ENCODE measurements around the gene AKNAD1. TPM values are rescaled to one million over a fixed set of nuclear protein-coding genes. Genes with fewer than 3 reads are reported as not detected.
"Not testable (repeated sequence)": the region's sequence is repeated elsewhere in the genome, so short reads cannot be mapped to it uniquely, and the experiment has no call there.

Gene AKNAD1
- total RNA-seq, 1 donor from 2014 or later: not detected

GRCh38 chr1:108785264-108785663, 71.6 kb downstream of the AKNAD1 start:
- Mint-ChIP-seq H3K4me1 (ENCODE audit: low read depth) (no peaks in the 10 kb centered on the region), H3K27me3 (ENCODE audit: insufficient read depth) (no peaks in the 10 kb centered on the region), H3K27ac (no peak overlapping the region)

GRCh38 chr1:108781575-108781944, 75.3 kb downstream of the AKNAD1 start:
- DNase-seq (ENCODE audit: low spot score); H3K4me1 Mint-ChIP-seq (ENCODE audit: low read depth); H3K4me3 Mint-ChIP-seq; H3K27me3 Mint-ChIP-seq (ENCODE audit: insufficient read depth); intact Hi-C loops (cut with micrococcal nuclease); H3K27ac Mint-ChIP-seq: not testable (repeated sequence)
- peaks cover 31% of the 10 kb centered on the region for H3K9me3 Mint-ChIP-seq
- peaks cover 57% of the 10 kb centered on the region for H3K36me3 Mint-ChIP-seq (ENCODE audit: low read depth)

More at GRCh38 chr1:108785264-108785663, 71.6 kb downstream of the AKNAD1 start:
- no peak for DNase-seq (ENCODE audit: low spot score)
- Mint-ChIP-seq H3K9me3 (peaks cover 31% of the 10 kb centered on the region), H3K4me3 (no peak overlapping the region), H3K36me3 (ENCODE audit: low read depth) (peaks cover 61% of the 10 kb centered on the region)
- intact Hi-C loops (cut with micrococcal nuclease): no loop called here

GRCh38 chr1:108780937-108781574, 75.8 kb downstream of the AKNAD1 start:
- peaks cover 52% of the 10 kb centered on the region for H3K36me3 Mint-ChIP-seq (ENCODE audit: low read depth)
- no peaks in the 10 kb centered on the region for H3K27me3 Mint-ChIP-seq (ENCODE audit: insufficient read depth)
- H3K27ac Mint-ChIP-seq: no peak overlapping the region
- no peaks in the 10 kb centered on the region for H3K4me1 Mint-ChIP-seq (ENCODE audit: low read depth)
- H3K9me3 Mint-ChIP-seq: peaks cover 30% of the 10 kb centered on the region
- H3K4me3 Mint-ChIP-seq: no peak overlapping the region
- DNase-seq (ENCODE audit: low spot score): no peak
- intact Hi-C loops (cut with micrococcal nuclease): no loop called here

GRCh38 chr1:108779455-108779854, 77.4 kb downstream of the AKNAD1 start:
- Mint-ChIP-seq H3K4me3 (no peak overlapping the region), H3K27ac (no peak overlapping the region), H3K36me3 (ENCODE audit: low read depth) (peaks cover 41% of the 10 kb centered on the region), H3K27me3 (ENCODE audit: insufficient read depth) (no peaks in the 10 kb centered on the region), H3K9me3 (peaks cover 14% of the 10 kb centered on the region), H3K4me1 (ENCODE audit: low read depth) (no peaks in the 10 kb centered on the region)
- no peak for DNase-seq (ENCODE audit: low spot score)
- intact Hi-C loops (cut with micrococcal nuclease): no loop called here

GRCh38 chr1:108777839-108778238, 79.1 kb downstream of the AKNAD1 start:
- Mint-ChIP-seq H3K27ac (no peak overlapping the region), H3K27me3 (ENCODE audit: insufficient read depth) (no peaks in the 10 kb centered on the region), H3K9me3 (no peaks in the 10 kb centered on the region), H3K4me3 (no peak overlapping the region), H3K36me3 (ENCODE audit: low read depth) (peaks cover 37% of the 10 kb centered on the region), H3K4me1 (ENCODE audit: low read depth) (no peaks in the 10 kb centered on the region)
- DNase-seq (ENCODE audit: low spot score): no peak
- intact Hi-C loops (cut with micrococcal nuclease): no loop called here

- no peak for DNase-seq (ENCODE audit: low spot score)
- Mint-ChIP-seq H3K4me3 (no peak overlapping the region), H3K36me3 (ENCODE audit: low read depth) (peaks cover 28% of the 10 kb centered on the region), H3K27ac (no peak overlapping the region), H3K27me3 (ENCODE audit: insufficient read depth) (no peaks in the 10 kb centered on the region), H3K9me3 (no peaks in the 10 kb centered on the region), H3K4me1 (ENCODE audit: low read depth) (no peaks in the 10 kb centered on the region)
- intact Hi-C loops (cut with micrococcal nuclease): no loop called here
Observed at GRCh38 chr1:108767708-108768107, 89.2 kb downstream of the AKNAD1 start.

GRCh38 chr1:108767115-108767514, 89.8 kb downstream of the AKNAD1 start:
- Mint-ChIP-seq H3K27me3 (ENCODE audit: insufficient read depth) (no peaks in the 10 kb centered on the region), H3K36me3 (ENCODE audit: low read depth) (peaks cover 28% of the 10 kb centered on the region), H3K9me3 (no peaks in the 10 kb centered on the region), H3K4me3 (no peak overlapping the region), H3K4me1 (ENCODE audit: low read depth) (no peaks in the 10 kb centered on the region), H3K27ac (no peak overlapping the region)
- no peak for DNase-seq (ENCODE audit: low spot score)
- intact Hi-C loops (cut with micrococcal nuclease): no loop called here

Other genes starting within 250 kb of the AKNAD1 start
- 17.9 and 20.7 TPM in 2 replicates for gene HENMT1, start 196.0 kb downstream of the AKNAD1 start, total RNA-seq
- 94.4 and 99.8 TPM in 2 replicates for gene PRPF38B, start 164.8 kb downstream of the AKNAD1 start, total RNA-seq
- gene FNDC7, start 144.2 kb downstream of the AKNAD1 start, total RNA-seq: 0.05 TPM in 1 of 2 replicates, not detected in the other
- gene STXBP3, start 110.4 kb downstream of the AKNAD1 start, total RNA-seq: 39.6 and 42.4 TPM in 2 replicates
- gene GPSM2, start 19.9 kb upstream of the AKNAD1 start, total RNA-seq: 8.4 and 9.5 TPM in 2 replicates
- gene CLCC1, start 106.4 kb upstream of the AKNAD1 start, total RNA-seq: 23.1 and 23.4 TPM in 2 replicates
- gene WDR47, start 185.0 kb upstream of the AKNAD1 start, total RNA-seq: 11.5 and 14.4 TPM in 2 replicates
- gene TAF13, start 218.9 kb upstream of the AKNAD1 start, total RNA-seq: 28.8 and 32.6 TPM in 2 replicates
- 26.2 and 27.6 TPM in 2 replicates for gene TMEM167B, start 233.7 kb upstream of the AKNAD1 start, total RNA-seq

Measured in activated T-helper 1 cell treated with anti-CD3 and anti-CD28 coated beads, Interleukin-12 subunit alpha, Interleukin-12 subunit beta, Interleukin-2, Interleukin-4 antibody, amounts not matched to agents 30 ng/mL and 10 ng/mL and 1 ng/mL, durations not matched to agents 14 hours and 24 hours and 36 hours (primary cell).